ENCODE measurements around the gene ZNF771.

Gene ZNF771

DNA sequence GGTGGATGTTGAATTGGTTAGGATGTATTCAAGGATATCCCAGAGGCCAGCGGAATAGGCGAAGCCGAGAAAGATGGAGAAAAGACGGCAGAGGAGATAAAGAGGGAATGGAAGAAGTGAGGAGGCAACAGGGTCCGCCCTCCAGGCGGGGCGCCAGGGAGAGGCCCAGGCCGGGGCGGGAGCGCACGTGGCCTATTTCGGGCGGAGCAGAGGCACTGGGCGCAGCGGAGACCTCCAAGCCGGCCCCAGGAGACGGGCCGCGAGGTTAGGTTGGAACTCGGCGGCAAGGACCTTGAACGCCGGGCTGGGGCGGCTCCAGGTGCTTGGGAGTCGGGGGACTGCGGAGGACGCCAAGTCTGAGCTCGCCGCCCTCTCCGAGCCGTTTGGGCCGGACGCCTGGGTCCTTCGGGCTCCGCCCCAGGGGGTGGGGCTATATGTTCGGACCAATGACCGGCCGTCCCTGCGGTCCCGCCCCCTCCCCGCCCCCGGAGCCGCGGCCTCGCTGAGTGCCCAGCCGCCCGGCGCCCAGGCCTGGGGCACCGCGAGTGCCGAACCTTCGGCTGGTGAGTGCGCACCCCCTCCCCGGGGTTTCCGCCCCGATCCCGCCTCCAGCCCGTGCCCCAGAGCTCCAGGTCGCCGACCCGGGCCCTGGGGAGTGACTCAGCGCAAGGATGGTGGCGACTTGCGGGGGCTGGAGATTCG lies at the start of gene ZNF771:
TSS of gene ZNF771 (plus strand) at position 505 of the 702 bp plus-strand sequence. CDS start 448 bp downstream, outside the sequence.
- peak; percentile 73 to 74 for DNase-seq (ENCODE audit: low read depth in 2 of 2)

DNA sequence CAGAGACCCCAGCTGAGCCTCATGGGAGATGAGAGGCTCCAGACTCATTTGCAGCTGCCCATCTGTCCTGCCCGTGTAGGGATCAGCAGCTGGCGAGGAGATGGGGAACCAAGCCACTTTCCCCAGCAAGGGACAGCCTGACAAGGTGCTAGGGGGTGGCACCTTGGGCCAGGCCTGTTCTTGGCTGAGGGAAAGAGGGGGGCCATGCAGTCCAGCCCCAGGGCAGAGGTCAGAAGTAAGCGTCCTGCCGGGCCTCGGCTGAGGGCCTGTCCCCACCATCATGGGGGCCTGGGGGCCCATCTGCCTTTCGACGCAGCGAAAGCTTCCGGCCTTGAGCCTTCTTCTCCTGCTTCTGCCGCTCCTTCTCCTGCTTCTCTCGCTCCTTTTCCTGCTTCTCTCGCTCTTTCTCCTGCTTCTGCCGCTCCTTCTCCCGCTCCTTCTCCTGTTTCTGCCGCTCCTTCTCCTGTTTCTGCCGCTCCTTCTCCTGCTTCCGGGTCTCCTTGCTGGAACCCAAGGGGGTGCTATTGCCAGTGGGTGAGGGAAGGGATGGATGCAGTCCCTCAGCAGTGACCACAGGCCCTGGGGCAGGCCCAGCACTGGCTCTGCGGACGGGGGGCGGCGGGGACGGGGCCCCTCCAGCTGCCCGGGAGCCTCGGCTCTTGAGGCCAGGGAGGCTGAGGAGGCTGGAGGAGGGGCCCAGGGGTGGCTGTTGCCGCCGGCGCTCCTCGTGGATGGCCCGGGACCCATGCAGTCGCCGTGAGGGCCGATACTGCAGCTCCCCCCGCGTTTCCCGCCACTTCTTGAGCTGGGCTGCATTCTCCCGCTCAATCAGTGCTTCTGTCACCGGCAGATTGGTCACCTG lies 49.5 kb upstream of the ZNF771 start:
- no peak for DNase-seq (ENCODE audit: low read depth in 2 of 2)

DNA sequence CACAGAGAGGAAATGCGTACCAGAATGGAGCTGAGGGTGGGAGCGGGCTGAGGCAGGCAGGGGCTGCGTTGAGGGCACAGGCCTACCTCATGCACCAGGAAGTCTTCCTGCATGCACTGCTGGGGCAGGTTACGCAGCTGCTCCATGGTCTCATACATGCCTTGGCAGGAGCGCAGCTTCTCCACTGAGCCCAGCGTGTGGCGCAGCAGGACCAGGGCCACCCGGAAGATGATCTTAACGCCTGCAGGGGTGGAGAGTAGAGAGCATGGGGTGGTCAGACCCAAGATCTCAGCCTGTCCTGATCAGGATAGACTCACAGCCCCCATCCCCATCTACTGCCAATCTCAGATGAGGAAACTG lies 48.8 kb upstream of the ZNF771 start:
- no peak for DNase-seq (ENCODE audit: low read depth in 2 of 2)

DNA sequence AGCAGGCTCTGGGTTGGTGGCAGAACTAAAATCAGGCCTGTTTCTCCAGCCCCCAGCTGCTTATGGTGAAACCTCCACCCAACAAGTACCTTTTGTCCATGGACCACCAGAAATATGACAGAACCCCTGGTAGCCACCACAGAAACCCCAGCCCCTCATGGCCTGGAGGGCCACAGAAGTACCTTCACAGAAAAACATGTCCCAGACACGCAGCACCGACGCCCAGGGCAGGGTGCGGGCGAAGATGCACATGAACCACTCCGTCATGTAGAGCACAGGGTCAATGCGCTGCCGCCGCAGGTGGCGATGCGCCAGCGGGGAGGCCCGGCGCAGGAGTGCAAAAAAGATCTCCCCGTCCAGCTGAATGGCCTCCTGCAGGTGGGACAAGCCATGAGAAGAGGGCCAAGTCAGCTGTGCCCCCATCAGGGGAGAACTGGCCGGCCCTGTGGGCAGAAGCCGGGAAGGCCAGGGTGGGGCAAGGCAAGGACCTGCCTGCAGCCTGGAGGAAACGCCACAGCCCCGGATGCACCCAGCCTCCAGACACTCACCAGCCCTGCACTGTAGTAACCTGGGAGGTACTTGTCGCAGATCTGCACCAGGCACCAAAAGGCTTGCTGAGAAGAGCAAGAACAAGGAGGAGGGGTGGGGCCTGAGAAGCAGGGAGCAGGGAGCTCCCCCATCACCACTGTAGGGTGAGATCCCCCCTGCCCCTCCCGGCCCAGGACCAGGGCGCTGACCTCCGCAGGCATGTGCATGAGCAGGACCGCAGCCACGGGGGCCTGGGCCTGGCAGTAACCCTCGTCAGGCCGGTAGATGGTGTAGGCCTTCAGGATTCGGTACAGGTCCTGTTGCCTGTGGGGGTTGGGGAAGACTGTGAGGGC lies 48.2 kb upstream of the ZNF771 start:
- DNase-seq (ENCODE audit: low read depth in 2 of 2): no peak

DNA sequence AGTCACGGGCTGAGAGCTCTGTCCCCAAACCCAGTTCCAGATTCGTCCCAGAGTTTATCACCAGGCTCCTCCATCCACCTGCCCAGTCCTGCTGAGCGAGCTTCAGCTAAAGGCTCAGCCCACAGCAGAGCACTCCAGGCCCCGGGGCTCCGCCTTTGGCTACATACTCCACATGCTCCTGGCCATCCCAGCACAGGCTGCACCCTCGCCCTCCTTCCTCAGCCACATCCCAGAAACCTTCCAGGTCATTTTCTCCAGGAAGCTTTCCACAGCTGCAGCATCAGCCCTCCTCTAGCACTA lies 47.6 kb upstream of the ZNF771 start:
- no peak for DNase-seq (ENCODE audit: low read depth in 2 of 2)

DNA sequence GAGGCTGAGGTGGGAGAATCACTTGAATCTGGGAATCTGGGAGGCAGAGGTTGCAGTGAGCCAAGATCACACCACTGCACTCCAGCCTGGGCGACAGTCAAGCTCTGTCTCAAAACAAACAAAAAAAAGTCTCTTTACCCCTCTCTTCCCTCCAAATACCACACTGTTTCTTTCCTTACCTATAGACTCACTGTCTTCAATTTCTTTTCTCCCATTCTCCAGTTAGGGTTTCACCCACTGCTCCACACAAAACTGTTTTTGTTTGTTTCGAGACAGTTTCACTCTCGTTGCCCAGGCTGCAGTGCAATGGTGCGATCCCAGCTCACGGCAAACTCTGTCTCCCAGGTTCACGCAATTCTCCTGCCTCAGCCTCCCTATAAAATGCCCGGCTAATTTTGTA lies 46.2 kb upstream of the ZNF771 start:
- DNase-seq (ENCODE audit: low read depth in 2 of 2): no peak

DNA sequence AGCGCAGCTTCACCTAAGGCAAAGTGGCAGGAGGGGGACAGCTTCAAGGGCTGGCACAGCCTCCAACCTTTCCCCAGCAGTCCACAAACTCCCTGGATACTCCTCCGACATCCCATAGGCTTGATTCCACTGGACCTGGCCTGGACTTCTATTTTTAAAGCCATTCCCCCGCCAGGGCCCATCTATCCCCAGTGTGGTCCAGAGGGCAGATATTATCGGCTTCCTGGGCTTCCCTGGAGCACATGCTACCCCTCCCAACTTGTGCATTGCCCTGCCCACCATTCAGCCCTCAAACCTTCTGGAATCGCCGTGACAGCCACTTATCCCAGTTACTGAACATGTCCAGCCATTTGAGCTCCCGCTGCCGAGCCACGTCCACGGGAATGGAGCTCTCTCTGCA lies 42.2 kb upstream of the ZNF771 start:
- DNase-seq (ENCODE audit: low read depth in 2 of 2): no peak

DNA sequence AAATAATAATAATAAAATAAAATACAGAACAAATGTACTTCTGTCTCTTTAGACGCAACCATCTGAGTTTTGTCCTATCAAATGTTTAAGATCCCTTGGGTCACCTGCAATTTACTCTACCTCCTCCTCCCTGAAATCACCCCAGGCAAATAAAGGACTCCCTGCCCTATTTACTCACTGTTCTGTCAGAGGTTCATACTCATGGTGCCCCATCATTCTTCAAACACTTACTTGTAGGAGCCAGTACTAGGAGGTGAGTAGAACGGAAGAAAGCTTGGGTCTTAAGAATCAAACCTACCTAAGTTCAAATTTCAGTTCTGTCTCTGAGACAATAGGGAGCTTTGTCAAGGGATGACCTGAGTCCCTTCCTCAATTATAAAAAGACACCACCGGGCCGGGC lies 40.9 kb upstream of the ZNF771 start:
- DNase-seq (ENCODE audit: low read depth in 2 of 2): no peak

DNA sequence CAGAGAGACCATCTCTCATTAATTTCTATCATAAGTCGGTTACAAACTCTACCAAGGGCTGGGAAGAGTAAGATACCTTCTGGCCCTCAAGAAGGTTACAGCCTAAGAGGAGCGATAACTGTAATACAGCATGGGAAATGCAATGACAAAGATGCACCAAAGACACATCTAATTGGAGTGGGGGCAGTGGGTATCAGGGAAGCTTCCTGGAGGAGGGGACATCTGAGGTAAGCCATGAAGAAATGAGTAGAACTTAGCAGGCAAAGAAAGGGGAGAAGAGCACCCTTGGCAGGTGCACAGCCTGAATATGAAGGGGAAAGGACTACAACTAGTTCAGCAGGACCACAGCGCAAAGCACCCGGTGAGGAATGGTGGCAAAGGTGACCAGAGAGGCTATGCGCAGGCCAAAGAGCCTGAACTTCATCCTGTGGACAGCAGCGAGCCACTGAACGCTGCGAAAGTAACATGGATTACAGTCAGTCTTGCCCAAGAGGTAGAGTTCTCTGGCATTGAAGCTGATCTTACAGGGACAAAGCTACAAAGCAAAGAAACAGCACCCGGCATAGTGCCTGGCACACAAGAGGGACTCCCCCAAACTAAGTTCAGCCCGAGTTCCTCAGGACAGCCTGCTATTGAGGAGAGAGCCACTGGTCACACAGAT lies 39.9 kb upstream of the ZNF771 start:
- DNase-seq (ENCODE audit: low read depth in 2 of 2): no peak

DNA sequence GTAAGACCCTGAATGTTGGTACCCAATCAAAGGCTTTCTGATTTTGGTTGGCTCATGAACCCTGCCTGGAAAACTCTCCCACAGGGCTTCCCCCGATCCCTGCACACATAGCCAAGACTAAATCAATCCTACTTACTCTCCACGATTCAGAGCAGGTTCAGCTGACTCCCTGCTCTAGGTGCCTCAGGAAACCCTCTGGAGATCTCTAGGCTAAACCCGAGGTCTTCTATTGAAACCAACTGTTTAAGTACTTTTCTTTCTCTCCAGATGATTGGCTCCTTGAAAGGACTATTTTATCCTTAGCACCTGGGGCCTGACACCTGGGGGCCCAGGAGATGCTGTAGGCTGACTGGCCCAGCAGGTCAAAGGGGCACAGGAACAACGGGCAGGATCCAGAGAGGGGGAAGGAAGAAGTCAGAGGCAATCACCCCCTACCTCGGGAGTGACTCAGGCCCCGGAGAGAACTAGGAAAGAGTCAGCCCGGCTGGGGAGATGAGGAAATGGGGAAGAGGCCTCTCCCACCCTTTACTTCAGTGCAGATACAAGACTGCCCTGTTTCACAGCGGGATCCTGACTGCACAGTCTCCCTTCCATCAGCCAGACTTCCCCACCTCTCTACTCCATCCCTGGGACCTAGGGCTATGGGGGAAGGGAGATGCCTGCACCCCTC lies 39.1 kb upstream of the ZNF771 start:
- peak; percentile 4 to 23 for DNase-seq (ENCODE audit: low read depth in 2 of 2)

DNA sequence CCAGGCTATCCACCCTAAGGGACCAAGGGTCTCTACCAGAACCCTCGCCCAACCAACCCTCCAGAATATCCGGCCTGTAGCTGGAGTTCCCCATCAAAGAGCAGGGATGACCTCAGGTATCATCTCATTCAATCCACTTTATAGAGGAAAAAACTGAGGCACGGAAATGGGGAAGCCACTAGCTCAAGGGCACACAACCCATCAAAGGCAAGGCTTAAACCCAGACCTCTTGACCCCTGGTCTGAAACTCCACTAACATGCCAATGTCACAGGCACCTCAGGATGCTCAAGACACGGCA lies 38.7 kb upstream of the ZNF771 start:
- no peak for DNase-seq (ENCODE audit: low read depth in 2 of 2)

DNA sequence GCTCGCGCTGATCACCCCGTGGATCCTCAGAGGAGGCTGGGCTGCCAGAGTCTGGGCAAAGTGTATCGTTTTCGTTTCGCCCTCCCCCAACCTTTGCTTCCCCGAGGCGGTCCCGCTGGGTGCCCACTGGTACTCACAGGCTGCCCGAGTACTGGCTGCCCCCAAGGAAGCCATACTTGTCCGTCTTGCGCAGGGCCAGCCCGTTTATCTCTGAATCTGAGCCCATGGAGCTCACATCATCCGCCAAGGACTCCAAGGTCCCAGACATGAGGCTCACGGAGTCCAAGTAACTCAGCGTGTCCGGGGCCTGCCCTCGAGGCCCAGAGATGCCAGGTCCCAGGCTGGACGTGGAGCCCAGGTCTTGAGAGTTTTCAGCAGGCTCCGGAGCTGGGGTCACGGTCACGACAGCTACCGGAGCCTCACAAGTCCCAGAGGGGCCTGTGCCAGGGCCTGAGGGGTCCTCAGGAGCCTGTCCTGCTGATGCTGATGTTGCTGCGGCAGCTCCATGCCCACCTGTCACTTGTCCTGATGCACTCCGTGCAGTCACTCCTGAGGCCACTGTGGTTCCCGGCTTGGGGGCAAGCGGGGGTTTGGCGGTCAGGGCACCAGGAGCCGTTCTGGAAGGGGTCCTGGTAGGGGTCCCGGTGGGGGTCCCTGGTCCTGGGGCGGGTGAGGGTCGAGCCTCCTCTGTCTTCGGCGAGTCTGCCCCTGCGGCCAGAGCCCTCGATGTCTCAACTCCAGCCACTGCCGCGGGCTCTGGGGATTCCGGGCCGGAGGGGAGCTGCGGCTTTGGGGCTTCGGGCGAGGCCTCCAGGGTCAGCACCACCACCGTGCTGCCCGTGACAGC lies 38.1 kb upstream of the ZNF771 start:
- DNase-seq (ENCODE audit: low read depth in 2 of 2): no peak

DNA sequence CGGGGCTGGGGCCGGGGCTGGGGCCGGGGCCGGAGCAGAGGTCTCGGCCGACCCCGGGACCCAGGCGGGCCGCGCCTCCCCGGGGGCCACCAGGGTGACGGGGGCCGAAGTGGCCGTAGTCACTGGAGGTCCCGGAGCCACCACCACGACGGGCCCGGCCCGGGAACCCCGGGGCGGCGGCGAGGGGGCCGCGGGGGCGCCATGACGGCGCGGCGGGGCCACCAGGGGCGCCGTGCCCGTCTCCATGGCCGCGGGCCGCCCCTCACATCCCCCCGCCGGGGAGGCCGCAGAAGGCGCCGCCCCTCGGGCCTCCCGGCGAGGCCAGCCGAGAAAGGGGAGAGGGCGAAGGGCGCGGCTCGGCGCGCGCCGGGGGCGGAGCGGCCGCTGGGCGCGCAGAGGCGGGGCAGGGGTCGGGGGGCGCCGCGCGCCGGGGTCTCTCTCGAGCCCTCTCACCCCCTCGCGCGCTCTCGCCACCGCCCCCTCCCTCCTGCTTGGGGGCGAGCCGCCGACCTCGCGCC lies 37.4 kb upstream of the ZNF771 start:
- no peak for DNase-seq (ENCODE audit: low read depth in 2 of 2)

DNA sequence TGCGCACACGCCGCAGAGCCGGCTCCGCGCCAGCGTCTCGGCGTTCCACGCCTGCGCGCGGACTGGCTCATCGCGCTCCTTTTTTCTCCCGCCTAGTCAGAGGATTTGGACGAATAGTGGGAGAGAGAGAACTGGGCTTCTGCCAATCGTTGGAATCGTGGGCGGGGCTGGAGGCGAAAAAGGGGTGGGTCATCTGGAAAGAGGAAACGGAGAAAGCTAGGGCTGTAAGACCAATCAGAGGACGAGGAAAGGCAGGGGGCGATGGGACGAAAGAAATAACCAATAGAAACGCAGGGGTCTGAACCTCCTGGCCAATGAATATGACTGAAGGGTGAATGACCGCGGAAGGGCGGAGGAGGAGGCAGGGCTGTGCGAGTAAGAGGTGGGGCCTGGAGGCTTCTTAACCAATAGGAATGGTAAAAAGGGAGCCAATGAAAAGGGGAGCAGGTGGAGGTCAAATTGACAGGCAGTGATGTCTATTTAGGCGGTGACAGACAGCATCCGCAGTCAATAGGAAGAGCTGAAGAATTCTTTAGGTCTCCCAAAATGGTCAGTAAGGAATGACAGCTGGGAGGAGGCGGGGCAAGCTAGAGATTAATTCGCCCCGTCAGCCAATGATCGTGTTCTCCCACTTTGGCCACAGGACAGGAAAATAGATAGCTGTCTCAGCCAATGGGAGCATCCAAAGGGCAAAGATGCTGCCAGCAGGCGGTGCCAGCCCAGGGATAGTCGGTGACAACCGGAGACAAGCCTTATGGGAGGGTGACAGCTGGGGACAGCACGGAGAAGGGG lies 36.8 kb upstream of the ZNF771 start, which contains the start of gene TBC1D10B:
TSS of gene TBC1D10B (minus strand) at position 39 of the 792 bp plus-strand sequence. CDS start 311 bp downstream, outside the sequence.
- DNase-seq (ENCODE audit: low read depth in 2 of 2): peak; percentile 100

DNA sequence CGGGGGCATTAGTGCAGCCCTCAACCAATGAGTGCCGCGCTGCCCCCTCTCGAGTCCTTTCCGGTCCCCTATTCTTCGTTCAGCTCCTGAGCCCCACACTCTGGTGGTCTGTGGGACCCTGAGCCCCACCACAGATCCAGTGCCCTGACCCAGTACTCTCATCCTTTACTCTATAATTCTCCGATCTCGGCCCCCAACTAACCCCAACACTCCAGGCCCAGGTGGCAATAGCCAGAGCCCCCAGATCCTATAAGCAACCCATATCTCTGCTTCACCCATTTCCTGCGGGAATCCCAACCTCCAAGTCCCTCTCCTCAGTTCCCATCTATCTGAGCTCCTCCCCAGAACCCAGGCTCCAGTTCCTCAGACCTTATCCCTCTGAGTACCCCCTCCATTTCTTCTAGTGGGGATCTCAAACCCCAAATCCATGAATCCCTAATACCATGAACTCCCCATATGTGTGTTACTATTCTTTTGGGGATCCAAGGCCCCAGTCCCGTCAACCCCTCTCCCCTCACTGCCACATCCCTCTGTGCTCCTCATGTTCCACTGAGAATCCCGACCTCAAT lies 36.1 kb upstream of the ZNF771 start:
- no peak for DNase-seq (ENCODE audit: low read depth in 2 of 2)

DNA sequence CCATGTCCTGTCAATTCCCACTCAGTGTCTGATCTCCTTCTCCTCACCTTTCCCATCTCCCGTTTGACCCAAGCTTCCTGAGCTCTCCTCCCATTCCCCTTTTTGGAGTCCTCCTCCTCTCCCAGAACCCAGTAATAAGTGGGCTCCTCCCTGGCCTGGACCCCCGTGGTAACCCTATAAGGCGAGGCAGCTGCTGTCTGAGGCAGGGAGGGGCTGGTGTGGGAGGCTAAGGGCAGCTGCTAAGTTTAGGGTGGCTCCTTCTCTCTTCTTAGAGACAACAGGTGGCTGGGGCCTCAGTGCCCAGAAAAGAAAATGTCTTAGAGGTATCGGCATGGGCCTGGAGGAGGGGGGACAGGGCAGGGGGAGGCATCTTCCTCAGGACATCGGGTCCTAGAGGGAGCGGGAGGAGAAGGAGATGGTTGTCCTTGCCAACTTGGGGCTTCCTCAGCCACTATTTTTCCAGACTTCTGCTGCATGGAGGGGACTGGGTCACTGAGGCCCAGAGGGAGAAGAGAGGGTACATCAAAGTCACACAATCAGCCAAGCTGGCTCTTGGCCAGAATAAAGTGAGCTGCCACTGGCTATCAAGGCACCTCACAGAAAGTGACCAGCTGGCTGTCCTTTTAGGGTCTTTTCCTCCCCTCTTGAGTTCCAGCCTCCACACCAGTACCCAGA lies 35.2 kb upstream of the ZNF771 start:
- no peak for DNase-seq (ENCODE audit: low read depth in 2 of 2)

DNA sequence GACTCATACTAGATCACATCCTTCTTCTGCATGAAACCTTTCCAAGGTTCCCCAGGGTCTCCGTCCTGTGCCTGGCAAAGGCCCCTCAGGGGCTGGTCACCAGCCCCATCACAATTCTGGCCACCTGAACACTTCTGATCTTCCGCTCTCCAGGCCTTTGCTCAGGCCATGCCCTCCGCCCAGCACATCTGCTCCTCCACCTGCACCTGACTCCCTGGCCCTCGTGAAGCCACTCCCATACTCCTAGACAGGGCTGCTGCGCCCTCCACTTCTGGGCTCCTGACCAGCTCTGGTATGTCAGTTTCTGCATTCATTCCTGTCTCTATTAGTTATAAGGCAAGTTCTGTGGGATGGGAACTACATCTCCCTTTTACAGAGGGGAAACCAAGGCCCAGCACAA lies 34.7 kb upstream of the ZNF771 start:
- no peak for DNase-seq (ENCODE audit: low read depth in 2 of 2)

DNA sequence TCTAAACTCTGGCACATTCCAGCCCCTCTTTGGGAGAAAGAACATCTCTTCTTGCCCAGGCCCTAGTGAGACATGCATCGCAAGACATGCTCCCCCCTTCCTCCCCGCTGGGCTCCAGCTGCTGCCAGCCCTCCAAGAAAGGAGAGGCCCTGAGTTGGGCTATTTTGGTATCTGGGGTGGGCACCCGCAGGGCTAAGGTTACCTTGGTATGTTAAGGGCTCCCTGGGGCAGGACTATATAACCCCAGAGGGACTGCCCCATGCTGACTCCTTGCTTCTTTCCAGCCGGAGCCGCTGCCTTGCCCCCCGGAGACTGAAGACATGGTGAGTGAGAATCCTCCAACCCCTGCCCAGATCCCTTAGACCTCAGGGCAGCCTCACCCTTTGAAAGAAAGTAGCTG lies 32.9 kb upstream of the ZNF771 start, which contains the start of gene MYL11:
TSS of gene MYL11 (plus strand) at position 265 of the 400 bp plus-strand sequence. CDS start at position 321, 56 bp downstream.
- DNase-seq (ENCODE audit: low read depth in 2 of 2): no peak
